ENCODE data around the gene BCAS4.
A peak's percentile ranks its signal among the peaks of the same experiment; 100 is the strongest.
"Not testable (repeated sequence)": the region's sequence is repeated elsewhere in the genome, so short reads cannot be mapped to it uniquely, and the experiment has no call there.

BCAS4 gene

GRCh38 chr20:50800986-50801746 lies 6.3 kb downstream of the BCAS4 start:
- not testable (repeated sequence) for DNase-seq

GRCh38 chr20:50801747-50802125 lies 6.9 kb downstream of the BCAS4 start:
- no peak for DNase-seq

GRCh38 chr20:50802289-50802688 lies 7.4 kb downstream of the BCAS4 start:
- no peak for DNase-seq

GRCh38 chr20:50804437-50805348 lies 9.8 kb downstream of the BCAS4 start:
- peak; percentile 49 for DNase-seq

- no peak for DNase-seq
Observed at GRCh38 chr20:50805349-50805684, 10.5 kb downstream of the BCAS4 start.

GRCh38 chr20:50806126-50806768 lies 11.4 kb downstream of the BCAS4 start:
- no peak for DNase-seq

- no peak for DNase-seq
Observed at GRCh38 chr20:50810063-50810462, 15.2 kb downstream of the BCAS4 start.

- no peak for DNase-seq
Observed at GRCh38 chr20:50810842-50811241, 16.0 kb downstream of the BCAS4 start.

- DNase-seq: no peak
Observed at GRCh38 chr20:50813101-50813643, 18.3 kb downstream of the BCAS4 start.

GRCh38 chr20:50813801-50814200 lies 18.9 kb downstream of the BCAS4 start:
- no peak for DNase-seq

GRCh38 chr20:50814438-50815161 lies 19.7 kb downstream of the BCAS4 start:
- DNase-seq: no peak

- DNase-seq: peak; percentile 38
Observed at GRCh38 chr20:50815162-50815989, 20.5 kb downstream of the BCAS4 start.

- DNase-seq: peak; percentile 21
Observed at GRCh38 chr20:50817776-50818172, 22.9 kb downstream of the BCAS4 start.

- DNase-seq: no peak
Observed at GRCh38 chr20:50819349-50819748, 24.5 kb downstream of the BCAS4 start.

- no peak for DNase-seq
Observed at GRCh38 chr20:50820515-50821256, 25.8 kb downstream of the BCAS4 start.

GRCh38 chr20:50821257-50821921 lies 26.5 kb downstream of the BCAS4 start:
- DNase-seq: no peak

- no peak for DNase-seq
Observed at GRCh38 chr20:50821994-50822393, 27.1 kb downstream of the BCAS4 start.

GRCh38 chr20:50823319-50823718 lies 28.5 kb downstream of the BCAS4 start:
- DNase-seq: no peak

GRCh38 chr20:50824137-50824536 lies 29.3 kb downstream of the BCAS4 start:
- DNase-seq: no peak

- DNase-seq: no peak
Observed at GRCh38 chr20:50826121-50826520, 31.3 kb downstream of the BCAS4 start.
